ENCODE results near the gene TTYH2.
"Not testable (repeated sequence)": the region's sequence is repeated elsewhere in the genome, so short reads cannot be mapped to it uniquely, and the experiment has no call there.

Gene TTYH2

DNA sequence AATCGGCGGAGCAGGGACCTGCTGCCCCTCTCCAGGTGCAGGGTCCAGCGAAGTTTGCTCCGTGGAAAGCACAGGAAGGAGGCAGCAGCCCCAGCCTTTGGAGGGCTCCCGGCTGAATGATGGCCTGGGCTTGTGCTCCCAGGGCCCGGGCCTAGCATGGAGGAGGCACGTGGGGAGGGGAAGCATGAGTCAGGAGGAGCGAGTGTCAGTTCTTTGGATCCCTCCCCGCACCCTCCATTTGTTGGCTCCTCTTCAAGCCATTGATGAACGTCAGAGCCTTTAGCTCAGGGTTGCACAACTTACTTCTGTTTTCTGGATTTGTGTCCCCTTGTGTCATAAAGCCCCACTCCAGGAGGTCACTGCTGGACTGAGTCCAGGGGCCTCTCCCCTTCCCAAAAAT is 25.8 kb downstream of the TTYH2 start:
- DNase-seq: no peak

GRCh38 chr17:74240618-74241205 is 27.3 kb downstream of the TTYH2 start:
- no peak for DNase-seq

DNA sequence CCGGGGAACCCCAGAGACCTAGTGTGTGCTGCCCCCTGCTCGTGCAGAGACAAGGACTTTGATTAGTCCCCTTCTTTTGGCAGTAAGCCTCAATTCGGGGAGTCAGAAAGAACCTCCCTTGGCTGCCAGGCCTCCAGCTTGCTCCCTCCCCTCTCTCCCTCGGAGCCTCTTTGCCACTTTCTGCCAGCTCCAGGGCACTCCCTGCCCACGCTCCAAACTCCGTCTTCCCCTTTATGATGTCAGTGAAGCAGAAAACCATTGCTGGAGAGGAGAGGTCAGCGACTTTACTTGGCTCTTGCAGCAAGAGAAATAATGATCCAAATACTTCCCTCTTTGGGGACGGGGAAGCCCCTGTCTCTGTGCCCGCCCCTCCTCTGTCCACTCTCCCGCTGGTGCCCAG is 28.1 kb downstream of the TTYH2 start:
- DNase-seq: no peak

DNA sequence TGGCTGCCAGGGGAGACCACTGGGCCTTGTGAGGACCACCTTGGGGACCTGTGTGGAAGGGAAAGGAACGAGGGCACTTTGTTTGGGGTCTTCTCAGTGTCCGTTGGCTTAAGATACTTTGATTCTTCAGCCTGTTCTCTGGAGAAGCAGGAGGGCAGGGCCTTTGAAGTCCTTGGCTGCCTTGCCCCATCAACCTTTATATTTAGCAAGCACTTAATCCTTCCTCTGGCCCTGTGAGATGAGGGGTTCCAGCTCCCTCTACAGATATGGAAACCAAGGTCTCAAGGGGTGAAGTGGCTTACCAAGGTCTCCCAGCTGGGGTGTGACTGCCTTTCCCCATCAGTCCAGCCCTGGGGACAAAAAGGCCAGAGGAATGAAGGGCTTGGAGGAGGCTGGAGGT is 28.5 kb downstream of the TTYH2 start:
- no peak for DNase-seq

DNA sequence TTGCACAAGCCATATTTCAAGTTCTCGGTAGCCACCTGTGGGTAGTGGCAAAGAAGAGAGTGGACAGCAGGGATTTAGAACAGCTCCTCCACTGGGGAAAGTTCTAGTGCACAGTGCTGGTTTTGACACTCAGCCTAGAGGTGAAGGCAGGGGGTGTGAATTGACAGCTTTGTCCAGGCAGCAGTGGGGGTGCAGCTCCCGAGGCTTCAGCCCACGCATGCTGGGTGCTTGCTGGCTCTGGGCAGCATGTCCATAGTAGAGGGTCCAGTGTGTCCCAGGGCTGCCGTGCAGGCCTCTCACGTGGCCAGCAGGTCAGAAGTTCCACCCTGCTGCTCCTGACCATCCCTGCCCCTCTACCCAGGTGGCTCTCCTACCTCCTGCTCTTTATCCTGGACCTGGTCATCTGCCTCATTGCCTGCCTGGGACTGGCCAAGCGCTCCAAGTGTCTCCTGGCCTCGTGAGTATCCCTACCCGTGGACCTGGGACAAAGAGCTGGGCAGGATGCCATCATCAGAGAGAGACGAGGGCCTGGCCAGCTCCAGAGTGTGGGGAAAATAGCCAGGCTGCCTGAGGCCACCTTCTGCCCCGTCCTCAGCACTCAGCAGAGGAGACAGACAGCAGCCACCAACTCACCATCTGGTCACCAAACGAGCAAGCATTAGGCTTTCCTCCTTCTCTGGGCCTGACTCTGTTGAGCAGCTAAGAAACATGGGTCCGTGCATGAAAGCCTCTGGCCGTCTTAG is 29.8 kb downstream of the TTYH2 start:
- DNase-seq: no peak

DNA sequence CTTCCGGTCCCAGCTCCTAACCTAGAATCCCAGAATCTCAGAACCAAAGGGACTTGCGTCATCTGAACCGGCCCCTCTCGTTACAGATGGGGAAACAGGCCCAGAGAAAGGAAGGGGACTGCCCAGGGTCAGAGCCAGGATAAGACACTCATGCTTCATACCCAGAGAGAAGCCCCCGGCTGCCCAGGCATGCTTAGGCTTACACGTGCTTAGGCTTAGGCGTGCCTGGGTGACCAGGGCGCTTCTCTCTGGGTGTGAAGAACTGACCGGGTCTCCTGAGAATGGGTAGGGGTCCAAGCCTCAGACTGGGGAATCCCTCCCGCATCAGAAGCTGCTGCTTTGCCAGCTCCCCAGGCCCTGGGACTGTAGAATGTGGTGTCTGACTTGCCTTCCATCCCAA is 30.8 kb downstream of the TTYH2 start:
- DNase-seq: no peak

GRCh38 chr17:74244548-74244947 is 31.2 kb downstream of the TTYH2 start:
- DNase-seq: no peak

DNA sequence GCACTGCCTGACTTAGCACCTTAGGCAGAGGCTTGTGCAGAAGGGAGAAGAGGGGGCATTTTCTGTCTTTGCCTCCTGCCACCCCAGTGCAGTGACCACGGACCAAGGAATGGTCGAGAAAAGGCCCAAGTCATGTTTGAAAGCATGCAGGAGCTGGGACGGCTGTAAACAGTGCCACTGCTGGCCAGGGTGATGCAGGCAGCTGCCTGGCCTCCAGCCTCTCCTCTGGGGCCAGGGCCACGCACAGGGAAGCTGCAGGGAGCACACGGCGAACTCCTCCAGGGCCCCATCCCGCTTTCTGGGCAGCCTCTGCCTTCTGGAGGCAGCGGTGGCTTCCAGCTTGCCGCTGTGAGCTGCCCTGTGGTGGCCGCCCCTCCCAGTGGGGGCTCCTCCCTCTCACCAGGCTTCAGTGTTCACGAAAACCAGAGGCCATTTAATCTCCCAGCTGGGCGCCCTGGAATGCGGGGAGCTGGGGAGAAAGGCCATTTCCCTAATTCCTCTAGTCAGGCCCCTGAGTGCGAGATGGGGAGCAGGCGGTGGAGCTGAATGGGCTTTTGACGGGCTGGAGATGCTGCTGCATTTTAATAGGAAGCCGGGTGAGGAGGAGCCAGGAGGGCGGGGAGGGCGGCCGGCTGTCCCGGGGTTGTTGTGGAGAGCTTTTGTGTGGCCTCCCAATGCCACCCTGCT is 31.9 kb downstream of the TTYH2 start:
- DNase-seq: peak; percentile 7

- no peak for DNase-seq
Observed at GRCh38 chr17:74245871-74246270, 32.5 kb downstream of the TTYH2 start.

DNA sequence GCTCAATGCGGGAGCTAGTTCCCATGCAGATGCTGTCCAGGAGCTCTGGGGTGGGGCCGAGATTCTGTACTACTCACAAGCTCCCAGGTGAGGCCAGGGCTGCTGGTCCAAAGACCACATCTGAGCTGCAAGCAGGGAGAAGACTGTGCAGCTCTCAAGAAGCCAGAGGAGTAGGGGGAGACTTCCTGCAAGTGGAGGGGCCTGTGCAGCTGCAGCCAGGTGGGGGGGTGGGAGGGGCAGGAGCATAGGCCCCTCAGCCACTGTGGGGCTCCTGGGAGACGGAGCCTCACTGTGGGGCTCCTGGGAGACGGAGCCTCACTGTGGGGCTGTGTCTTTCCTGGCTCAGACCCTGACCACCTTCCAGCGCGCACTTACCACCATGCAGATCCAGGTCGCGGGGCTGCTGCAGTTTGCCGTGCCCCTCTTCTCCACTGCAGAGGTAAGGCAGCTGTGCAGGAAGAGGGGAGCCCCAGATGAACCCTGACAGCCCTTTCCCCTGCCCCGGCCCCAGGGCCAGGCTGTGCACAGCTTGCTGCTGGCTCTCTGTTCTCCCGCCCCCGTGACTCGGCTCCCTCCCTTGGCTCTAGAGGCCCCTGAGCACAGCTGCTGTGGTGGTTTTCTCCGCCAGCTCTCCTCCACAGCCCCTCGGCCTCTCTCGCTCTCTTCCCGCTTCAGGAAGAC is 36.4 kb downstream of the TTYH2 start:
- no peak for DNase-seq

DNA sequence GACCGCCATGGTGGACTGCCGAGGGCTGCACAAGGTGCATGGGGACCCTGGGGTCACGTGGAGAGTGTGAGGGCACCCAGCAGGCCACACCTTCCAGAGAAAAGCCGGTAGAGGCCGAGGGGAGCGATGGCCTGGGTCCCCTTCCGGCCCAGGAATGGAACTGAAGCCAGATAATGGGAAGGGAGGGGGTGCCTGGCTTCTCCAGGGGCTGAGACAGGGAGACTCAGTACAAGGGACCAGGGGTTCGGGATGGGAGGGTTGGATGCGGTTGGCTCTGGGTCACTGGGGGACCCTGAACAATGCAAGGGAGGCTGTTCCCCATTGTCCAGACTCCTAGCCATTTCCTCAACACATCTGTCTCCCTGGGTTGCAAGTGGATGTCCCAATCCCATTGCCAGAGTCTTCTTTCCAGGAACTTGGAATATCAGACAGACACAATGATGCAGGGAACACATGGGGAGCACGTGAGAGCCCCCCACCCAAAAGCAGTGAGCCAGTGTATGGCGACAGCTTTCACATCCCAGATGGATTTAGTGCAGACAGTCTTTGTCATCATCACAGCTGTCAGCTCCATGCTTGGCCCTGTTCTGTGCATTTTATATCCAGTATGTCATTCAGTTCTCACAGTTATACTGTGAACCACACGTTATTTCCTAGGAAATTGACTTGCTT is 37.1 kb downstream of the TTYH2 start:
- DNase-seq: no peak

- no peak for DNase-seq
Observed at GRCh38 chr17:74251051-74251450, 37.7 kb downstream of the TTYH2 start.

DNA sequence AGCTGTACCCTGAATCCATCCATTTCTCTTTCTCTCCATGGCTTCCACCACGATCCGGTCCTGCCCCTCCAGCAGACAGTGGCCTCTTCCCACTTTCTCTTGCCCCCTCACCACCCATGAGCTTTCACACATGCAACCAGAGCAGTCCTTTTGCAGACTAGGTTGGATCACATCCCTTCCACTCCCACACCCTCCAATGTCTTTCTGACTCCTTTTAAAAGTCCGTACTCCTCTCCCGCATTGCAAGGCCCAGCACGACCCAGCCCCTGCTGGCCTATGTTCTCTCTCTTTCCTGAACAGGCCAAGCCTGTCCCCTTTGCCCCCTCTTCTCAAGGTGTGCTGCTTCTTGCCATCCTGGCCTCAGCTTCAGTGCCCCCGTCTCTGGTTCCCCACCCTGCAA is 38.2 kb downstream of the TTYH2 start:
- no peak for DNase-seq

DNA sequence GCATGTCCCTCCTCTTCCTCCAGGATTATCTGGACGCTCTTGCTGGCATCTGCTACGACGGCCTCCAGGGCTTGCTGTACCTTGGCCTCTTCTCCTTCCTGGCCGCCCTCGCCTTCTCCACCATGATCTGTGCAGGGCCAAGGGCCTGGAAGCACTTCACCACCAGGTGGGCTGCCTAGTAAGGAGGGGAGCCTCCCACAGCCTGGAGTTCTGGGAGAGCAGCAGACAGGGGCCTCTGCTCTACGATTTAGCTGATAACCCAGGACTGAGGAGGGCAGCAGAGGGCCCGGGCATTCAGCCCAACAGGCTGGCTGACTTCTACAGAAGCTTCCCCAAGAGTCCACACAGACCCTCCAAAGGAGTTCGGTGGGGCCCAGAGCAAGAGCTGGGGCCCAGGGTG is 38.8 kb downstream of the TTYH2 start:
- DNase-seq: no peak

DNA sequence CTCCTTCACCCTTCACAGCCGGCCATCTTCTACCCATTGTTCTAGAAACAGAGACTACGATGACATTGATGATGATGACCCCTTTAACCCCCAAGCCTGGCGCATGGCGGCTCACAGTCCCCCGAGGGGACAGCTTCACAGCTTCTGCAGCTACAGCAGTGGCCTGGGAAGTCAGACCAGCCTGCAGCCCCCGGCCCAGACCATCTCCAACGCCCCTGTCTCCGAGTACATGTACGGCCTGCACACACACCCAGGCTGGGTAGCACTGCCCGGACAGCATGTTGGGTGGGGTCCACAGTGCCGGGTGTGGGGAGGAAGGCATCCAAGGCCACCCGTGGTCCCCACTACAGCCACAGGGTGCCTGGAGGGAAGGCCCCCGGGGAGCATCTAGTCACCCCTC is 39.7 kb downstream of the TTYH2 start:
- no peak for DNase-seq

DNA sequence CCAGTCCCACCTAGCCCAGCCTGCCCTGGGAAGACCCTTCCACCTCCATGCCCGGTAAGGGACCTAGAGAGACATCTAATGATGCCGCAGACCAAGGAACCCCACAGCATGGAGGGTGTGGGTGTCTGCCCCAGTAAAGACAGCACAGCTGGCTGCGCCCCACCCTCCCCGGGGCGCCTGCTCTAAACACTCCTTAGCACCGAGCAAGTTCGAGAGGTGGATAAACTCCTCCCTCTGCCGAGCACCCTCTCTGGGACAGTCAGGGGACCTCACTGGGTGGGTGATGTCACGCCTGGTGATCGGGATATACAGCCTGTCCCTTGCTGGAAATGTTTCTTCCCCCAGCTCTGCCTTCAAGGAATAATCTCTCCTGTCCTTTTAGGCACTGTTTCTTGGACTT is 43.9 kb downstream of the TTYH2 start:
- DNase-seq: no peak

GRCh38 chr17:74259667-74260524 is 46.5 kb downstream of the TTYH2 start:
- DNase-seq: peak; percentile 83

GRCh38 chr17:74260525-74260850 is 47.1 kb downstream of the TTYH2 start:
- DNase-seq: no peak

- no peak for DNase-seq
Observed at GRCh38 chr17:74262601-74263000, 49.2 kb downstream of the TTYH2 start.

DNA sequence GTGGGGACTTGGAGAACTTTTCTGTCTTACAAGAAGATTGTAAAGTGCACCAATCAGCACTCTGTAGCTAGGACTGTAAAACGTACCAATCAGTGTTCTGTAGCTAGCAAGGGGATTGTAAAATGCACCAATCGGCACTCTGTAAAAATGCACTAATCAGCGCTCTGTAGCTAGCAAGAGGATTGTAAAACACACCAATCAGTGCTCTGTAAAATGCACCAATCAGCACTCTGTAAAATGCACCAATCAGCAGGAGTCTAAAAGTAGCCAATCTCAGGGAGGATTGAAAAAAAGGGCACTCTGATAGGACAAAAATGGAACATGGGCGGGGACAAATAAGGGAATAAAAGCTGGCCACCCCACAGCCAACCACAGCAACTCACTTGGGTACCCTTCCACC is 53.7 kb downstream of the TTYH2 start:
- not testable (repeated sequence) for DNase-seq

DNA sequence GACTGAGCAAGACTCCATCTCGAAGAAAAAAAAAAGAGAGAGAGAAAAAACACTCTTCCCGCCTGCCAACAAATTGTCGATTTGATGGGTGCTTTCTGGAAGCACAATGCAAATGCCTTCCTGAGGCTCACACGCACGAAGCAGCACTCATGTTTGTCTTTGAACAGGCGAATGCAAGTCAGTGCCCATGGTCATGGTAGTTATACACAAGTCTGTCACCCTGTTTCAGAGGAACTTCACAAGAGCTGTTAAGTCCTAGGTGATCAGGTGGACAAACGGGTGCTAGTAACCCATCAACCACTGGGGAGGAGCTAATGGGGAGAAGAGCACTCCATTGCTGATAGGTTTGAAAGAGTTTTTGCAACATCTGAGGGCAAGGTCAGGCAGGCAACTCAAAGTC is 54.2 kb downstream of the TTYH2 start:
- no peak for DNase-seq

- DNase-seq: no peak
Observed at GRCh38 chr17:74267987-74268499, 54.7 kb downstream of the TTYH2 start.
